HG03095 (cell line): ENCODE data around the gene SYNJ2.

Source experiments
- ATAC-seq: cut with Tn5 transposase; IDR thresholded peaks from one replicate; pipeline ENCODE4 v1.9.1; 2021; ENCODE audit warnings: moderate library complexity; ENCODE audit not compliant: unreplicated experiment

Gene SYNJ2

DNA sequence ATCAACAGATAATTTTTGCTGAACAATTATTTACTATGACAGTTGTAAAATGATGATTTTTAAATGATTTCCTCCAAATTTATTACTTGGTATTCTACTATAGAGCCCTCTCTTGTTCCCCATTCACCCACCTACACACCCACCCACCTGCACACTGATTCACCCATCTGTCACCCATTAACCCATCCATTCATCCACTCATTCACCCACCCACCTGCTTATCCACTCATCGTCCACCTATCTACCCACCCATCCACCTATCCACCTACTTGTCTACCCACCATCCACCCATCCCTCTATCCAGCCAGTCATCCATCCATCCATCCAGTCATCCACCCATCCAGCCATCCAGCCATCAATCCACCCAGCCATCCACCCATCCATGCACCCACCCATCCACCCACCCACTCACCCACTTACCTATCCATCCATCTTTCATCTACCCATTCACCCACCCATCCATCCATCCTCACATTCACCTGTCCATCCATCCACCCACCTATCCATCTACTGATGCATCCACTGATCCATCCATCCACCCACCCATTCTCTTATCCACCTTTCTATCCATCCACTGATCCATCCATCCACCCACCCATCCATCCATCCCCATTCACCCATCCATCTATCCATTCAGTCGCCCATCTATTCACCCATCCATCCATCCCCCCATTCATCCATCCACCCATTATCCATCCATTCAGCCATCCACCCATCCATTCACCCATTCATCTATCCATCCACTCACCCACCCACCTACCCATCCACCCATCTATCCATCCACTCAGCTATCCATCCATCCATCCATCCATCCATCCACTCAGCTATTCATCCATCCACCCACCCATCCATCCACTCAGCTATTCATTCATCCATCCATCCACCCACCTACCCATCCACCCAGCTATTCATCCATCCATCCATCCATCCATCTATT lies 72.0 kb downstream of the SYNJ2 start:
- no peak for ATAC-seq

DNA sequence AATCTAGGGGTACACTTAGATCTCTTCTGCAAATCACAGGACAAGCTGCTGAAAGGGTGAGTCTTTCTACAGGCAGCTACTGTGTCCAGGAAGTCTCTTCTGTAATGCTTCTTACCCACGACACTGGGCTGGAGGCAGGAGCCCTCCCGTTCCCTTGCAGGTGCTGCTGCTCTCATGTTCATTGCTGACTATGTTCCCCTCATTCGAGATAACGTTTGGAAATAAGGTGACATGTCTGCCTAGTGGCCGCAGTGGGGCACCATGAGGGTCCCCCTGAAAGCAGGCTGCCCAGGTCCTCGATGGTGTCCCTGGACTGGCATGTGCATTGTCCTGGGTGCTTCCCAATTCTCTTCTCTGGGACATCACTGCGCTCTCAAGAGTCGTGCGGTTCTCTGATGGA lies 74.7 kb downstream of the SYNJ2 start:
- no peak for ATAC-seq

DNA sequence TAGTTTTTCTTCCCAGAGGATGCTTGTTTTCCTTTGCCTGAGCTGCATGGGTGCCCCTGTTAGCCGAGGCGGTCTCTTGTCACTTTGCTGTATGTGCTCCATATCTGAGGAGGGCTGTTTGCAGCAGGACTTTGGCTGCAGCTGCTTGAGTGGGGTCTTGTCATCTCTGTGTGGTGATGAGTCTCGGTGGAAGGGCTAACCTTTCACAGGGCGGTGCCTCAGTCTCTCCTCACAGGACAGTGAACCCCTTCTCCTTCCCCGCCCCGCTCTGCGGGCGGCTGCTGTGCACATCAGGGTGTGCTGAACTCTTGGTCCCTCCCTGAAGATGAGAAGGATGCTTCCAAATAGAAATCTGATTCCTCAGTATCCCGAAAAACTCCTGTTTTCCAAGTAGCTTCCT lies 75.1 kb downstream of the SYNJ2 start:
- no peak for ATAC-seq

DNA sequence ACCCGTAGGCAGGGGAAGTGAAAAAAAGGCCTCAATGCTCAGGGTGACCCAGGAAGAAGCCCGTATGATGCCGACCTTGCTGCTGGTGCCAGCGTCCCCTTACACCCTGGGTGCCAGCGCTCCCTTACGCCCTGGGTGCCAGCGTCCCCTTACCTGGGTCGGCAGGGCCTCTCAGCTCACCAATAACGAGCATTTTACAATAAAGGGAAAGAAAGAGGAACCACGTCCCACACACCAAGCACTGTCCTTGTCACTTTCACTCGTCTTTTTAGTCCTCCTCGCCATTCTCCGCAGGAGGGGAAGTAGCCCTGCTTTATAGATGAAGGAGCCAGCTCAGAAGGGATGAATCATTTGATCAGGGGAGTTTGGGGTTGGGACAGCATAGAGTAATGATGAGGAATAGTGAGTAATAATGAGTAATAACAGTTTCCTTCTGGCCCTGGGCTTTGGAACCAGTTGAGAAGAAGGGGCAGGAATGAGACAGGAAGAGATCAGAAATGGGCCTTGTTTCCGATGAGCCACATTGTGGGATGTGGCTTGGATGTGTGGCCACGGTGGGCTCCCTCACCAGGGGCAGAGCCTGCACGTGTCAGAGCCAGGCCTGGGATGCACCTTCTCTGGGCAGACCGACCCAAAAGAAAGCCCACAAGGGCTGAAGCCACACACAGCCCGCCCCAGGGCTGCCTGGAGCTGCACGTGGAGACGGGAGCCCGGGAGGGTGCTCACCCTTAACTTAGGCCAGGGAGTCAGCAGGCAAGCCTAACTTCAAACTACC lies 75.7 kb downstream of the SYNJ2 start:
- ATAC-seq: no peak

DNA sequence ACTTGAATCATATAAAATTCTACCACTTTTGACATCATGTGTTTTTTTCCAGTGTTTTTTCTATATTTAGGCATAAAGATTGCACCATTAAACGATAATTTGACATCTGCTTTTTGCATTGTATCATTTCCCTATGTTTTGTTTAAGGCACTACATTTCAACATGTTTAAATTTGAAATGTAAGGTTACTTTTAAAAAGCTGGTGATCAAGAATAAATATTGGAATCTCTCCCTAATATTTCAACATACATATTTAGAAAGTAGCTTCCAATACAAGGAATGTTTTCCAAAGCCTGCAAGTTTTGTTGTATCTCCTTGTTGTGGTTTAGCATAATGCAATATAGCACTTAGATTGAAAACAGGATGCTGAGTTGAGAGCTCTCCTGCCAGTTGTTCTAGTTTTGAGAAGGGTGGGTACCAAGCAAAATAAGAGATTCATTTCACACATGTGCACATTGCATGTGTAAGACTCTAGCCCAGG lies 76.5 kb downstream of the SYNJ2 start:
- no peak for ATAC-seq

DNA sequence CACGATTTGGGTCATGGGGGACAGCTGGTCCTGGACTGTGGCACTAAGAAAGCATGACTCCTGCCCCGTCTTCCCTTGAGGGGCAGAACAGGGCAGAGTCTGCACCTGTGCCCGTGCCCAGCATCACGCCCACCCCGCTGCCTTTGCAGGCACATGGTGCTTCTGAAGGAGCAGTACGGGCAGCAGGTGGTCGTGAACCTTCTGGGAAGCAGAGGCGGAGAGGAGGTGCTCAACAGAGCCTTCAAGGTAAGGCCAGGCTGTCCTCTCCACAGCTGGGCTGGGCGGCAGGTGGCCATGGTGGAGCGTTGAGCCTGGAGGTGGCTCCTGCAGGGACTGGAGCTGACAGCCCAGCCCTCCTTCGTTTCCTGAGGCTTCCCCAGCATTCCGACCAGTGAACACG lies 77.4 kb downstream of the SYNJ2 start:
- no peak for ATAC-seq

DNA sequence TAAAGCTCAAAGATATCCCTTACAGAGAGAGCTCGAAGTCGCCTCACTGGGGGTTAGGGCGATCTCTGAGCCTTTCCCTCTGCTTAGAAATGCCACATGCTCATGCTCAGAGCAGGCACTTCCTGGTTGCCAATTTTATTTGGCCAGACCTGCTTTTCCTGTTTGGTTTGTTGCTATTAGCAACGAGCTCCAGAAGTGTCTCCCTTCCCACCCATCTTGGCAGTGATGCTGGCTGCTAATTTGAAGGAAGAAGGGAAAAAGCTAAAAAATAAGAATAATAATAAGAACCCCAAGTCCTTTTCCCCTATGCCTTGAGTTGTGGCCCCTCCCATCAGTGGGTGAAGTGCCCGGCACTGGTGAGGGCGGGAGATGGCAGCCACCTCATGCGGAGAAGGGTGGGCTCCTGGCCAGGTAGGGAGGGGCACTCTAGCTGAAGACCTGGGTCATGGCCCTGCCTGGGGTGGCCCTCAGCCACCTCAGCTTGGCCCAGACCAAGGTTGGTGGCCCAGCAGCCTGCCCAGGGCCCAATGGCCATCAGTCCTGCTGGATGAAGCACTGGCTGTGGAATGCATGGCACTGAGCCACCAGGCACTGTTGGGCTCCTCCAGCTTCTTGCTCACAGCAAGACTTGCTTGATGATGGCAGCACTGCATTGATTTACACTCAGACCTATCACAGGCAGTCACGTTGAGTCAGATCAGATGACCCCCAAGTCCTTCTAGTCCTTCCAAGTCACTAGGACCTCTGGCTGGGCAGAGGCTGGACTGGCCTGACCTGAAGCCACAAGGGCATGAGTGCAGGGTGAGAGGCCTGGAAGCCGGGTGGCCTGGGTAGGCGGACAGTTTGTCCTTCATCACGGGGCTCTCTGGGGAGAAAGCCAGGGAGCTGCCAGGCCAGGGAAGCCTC lies 79.0 kb downstream of the SYNJ2 start:
- no peak for ATAC-seq

DNA sequence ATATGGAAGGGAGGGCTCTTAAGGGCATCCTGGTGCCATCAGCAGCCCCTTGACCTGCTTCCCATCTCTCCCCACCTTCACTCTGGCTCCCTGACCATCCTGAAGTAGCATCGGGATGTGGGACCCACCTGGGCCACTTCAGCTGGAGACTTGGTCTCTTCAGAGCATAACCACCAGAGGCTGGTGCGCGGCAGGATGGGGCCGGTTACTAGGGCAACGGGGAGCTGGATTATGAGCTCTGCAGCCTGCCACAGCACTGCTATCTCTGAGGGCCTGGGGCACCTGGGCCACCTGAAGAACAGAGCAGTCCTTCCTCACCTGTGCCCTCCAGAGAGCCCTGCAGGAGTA lies 79.7 kb downstream of the SYNJ2 start:
- no peak for ATAC-seq

DNA sequence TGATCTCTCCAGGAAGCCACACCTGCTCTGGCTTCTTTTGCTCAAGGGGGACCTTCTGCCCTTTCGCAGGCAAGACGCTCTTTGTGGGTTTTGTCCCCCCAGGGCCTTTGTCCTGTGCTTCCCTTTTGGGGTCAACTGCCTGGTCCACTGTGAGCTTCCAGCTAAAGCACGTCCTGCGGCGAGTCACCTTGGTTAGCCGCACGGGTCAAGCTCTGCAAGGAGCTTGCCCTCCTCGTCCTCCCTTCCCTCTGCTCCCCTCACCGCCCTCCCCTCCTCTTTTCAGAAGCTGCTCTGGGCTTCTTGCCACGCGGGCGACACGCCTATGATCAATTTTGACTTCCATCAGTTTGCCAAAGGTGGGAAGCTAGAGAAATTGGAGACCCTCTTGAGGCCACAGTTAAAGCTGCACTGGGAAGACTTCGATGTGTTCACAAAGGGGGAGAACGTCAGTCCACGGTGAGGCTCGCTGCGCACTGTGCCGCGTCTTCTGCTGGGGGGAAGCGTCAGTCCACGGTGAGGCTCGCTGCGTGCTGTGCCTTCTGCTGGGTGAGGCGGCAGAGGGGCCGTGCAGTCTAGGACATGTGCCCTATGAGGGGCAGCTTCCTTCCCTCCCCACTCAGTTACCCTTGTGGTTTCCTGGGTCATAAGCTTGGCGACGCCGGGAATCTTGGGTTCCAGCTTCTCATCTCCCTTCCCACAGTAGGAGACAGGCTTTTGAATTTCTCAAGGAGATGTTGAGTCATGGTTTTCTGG lies 80.2 kb downstream of the SYNJ2 start:
- ATAC-seq: no peak

DNA sequence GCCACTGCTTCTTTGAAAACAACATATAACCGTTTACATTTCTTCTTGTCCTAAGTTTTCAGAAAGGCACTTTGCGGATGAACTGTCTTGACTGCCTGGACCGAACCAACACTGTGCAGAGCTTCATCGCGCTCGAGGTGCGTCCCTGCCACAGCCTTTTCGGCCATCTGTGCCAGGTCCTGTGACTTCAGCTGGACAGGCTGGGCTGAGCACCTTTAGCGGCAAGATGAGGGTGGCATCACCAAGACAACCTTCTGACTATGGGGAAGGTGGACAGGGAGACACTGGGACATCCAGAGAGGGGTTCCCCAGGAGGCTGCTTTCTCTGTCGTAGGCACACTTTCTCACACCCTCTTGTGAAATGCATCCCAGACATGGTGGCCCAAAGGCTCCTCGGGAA lies 82.1 kb downstream of the SYNJ2 start:
- no peak for ATAC-seq

DNA sequence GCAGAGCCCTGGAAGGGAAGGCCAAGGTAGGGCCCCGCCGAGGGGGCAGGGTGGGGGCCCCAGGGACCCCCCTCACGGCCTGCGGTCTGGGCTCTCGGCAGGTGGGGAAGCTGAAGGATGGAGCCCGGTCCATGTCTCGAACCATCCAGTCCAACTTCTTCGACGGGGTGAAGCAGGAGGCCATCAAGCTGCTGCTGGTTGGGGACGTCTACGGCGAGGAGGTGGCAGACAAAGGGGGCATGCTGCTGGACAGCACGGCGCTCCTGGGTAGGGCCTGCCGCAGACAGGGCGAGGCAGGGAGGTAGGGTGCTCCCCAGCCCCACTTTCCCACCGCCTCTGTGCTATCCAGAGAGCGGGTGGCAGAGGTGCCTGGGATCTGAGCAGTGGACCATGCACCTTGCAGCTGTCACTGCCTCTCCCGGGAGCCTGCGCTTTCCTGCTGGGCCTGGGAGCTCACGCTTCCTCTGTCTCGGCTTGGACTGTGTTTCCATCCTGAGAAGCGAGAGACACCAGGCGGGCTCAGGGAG lies 83.1 kb downstream of the SYNJ2 start:
- no peak for ATAC-seq

DNA sequence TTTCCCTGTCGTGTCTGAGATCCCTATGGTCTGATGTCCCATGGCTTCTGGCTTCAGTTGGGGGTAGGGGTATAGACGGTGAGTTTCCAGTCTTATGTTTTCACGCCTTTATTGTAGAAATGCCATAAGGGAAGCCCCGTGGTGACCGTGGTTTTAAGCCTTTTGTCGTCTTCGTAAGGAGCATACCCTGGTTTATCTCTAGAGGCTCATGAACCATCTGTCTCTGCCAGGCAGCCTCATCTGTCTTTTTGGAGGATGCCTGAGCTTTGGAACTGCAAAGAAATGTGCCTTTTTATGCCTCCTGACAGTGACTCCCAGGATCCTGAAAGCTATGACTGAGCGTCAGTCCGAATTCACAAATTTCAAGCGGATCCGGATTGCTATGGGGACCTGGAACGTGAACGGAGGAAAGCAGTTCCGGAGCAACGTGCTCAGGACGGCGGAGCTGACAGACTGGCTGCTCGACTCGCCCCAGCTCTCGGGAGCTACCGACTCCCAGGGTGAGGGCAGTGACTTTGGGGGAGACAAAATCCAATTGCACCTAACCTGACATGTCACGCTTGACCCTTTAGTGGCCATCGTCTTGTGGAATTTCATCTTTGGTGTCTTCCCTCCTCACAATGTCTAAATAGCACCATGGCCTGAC lies 84.6 kb downstream of the SYNJ2 start:
- no peak for ATAC-seq

DNA sequence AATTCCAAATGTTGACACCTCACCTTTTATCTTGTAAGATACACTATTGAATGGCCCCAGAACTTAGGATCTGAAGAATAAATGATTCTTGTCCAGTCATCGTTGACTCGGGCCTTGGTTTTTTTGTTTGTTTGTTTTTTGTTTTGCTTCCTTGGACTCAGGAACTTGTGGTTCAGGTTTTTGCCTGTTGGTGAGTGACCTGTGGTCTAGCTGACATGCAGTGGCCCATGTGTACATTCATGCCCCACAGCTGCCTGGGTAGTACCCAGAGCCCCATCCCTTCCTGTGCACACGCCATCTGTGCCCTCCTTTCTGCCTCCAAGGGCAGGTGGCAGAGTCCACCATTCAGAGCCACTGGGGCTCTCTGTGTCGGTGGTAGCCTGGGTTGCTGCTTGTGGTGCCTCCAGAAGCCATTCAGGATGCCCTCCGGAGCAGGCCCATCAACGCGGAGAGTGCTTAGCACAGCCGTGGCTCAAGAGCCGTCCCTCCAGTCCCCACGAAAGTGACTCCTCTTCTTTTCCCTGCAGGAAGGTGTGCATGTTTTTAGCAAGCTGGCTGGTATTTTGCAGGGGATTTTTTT lies 85.9 kb downstream of the SYNJ2 start:
- no peak for ATAC-seq

DNA sequence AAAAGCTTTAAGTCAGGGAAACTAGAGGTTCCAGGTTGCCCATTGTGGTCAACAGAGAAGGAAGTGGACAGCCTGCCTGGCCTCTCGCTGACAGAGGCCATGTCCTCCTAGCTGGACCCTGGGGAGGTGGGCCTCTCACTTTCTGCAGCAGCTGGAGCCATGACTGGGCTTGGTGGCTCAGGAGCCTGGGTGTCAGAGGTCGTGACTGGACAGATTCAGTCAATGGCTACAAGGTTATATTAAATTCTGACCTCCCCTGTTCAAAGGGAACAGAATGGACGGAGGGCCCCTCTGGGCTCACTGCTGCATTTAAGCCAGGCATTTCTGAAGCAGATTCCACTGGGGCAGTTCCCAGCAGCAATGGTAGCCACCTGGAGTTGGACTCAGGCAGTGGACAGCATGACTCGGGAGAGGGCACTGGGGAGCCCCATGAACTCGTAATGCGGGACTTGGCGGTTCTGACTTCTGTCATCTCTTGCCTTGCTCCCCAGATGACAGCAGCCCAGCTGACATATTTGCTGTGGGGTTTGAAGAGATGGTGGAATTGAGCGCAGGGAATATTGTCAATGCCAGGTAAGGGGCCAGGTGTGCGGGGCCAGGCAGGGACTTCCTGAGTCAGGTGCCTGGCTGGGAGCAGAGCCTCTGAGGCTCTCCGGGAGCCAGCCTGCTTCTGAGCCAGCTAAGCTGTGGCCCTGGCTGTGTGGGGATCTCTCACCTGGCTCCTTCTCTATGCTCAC lies 86.7 kb downstream of the SYNJ2 start:
- no peak for ATAC-seq

DNA sequence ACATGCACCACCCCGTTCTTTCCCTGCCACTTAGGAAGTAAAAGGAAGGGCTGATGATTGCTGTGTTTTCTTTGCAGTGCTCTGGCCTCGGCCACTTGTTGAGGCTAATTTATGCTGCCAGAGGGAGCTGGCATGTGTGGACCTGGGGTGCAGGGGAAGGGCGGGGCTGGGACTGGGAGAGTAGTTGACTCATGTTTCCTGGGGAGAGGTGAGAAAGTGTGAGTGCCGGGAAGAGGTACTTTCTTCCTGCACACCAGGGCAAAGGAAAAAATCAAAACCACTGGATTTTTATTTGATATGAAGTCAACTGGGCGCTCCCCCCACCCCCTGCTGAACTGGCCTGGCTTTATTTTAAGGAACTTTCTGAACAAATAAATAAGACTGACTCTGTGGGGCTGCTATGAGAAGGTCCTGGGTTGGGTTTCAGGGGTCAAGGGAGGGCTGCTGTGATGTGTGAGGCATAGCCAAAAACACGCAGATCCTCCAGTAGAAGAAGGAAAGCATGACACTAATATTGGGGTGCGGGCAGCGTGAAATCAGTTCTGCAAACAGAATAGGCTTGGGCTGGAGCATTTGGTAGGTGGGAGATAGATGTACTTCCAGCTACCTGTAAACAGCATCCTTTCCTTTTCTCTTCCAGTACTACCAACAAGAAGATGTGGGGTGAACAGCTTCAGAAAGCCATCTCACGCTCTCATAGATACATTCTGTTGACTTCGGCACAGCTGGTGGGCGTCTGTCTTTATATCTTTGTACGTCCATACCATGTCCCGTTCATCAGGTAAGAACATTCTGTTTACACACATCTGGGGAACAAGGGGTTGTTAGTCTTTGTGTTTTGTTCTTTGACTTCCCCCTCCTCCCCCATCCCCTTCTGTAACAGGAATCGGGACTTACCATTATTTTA lies 87.5 kb downstream of the SYNJ2 start:
- ATAC-seq: no peak

DNA sequence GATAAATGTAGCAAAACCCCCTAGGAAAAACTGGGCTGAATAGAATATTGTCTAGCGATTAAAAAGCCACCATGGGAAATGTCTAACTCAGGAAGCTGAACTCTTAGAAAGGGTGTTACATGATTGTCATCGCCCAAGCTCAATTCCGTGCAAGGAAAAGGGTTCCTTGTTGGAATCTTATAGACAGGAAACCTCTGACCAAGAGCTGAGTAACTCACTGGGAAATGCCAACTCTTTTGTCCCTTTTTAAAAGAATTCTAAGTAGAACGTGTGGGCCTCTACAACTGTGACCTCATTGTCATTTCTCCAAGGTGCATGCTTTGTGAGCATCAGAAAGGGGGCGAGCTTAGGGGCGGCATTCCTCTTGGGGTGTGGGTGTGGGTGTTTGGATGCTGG lies 88.1 kb downstream of the SYNJ2 start:
- ATAC-seq: no peak

DNA sequence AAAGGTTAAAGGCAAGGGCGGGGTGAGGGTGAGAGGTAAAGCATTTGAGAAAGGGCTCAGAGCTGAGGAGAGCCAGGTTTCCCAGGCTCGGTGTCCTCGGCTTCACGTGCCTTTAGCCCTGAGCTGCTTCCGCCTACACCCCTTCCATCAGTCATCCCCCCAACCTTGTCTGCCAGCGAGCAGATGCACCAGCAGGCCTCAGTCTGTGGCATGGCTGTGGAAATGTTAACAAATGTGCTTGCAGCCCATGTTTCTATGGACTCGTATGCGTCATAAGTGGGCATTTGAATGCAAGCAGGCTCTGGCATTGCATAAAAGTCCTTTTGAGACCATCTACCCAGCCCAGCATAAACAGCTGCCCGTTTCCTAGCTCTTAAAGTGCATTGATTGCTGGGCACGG lies 88.8 kb downstream of the SYNJ2 start:
- ATAC-seq: no peak
